SU-DHL-6 (cell line): ENCODE measurements around the gene H2BK1.
A peak's percentile ranks its signal among the peaks of the same experiment; 100 is the strongest.

ENCODE experiments used
- H2AFZ ChIP-seq: fragments of 200-600 bp; sonication (generic); 2 replicates; pipeline ENCODE4 v1.6.1; 2014; ENCODE audit warnings: low read depth, mild to moderate bottlenecking, moderate library complexity, mixed read lengths, antibody characterized with exemption, low read length; ENCODE audit not compliant: severe bottlenecking
- H3F3A ChIP-seq: fragments of 200-600 bp; shearing (Covaris generic); 2 replicates; pipeline ENCODE4 v1.6.0; 2016; ENCODE audit warnings: antibody characterized with exemption, mild to moderate bottlenecking; ENCODE audit not compliant: insufficient read depth
- H3K27ac ChIP-seq: fragments of 200-600 bp; sonication (generic); 2 replicates; pipeline ENCODE4 v1.5.1; 2016; ENCODE audit warnings: low read depth, mild to moderate bottlenecking, low read length, moderate library complexity, mixed read lengths
- H3K27me3 ChIP-seq: fragments of 200-600 bp; sonication (generic), shearing (Covaris generic); 2 replicates; pipeline ENCODE4 v1.6.0; 2014; ENCODE audit warnings: mild to moderate bottlenecking, low read length
- H3K36me3 ChIP-seq: fragments of 200-600 bp; sonication (generic); 2 replicates; pipeline ENCODE4 v1.6.1; 2014; ENCODE audit warnings: mild to moderate bottlenecking, low read length, mixed read lengths
- H3K4me2 ChIP-seq: fragments of 300-600, 200-600 bp; shearing (Covaris generic), sonication (generic); 2 replicates; pipeline ENCODE4 v1.6.0; 2014; ENCODE audit warnings: low read length, low read depth, mild to moderate bottlenecking; ENCODE audit not compliant: poor library complexity, severe bottlenecking
- H3K4me3 ChIP-seq: fragments of 200-600 bp; sonication (generic); 2 replicates; pipeline ENCODE4 v1.5.1; 2014; ENCODE audit warnings: antibody characterized with exemption, low read length, mild to moderate bottlenecking, mixed read lengths; ENCODE audit not compliant: insufficient read depth, poor library complexity, severe bottlenecking
- H3K79me2 ChIP-seq: fragments of 200-600 bp; sonication (generic); 2 replicates; pipeline ENCODE4 v1.6.1; 2014; ENCODE audit warnings: mild to moderate bottlenecking, low read length, moderate library complexity; ENCODE audit not compliant: insufficient read depth
- H3K9ac ChIP-seq: fragments of 200-600 bp; sonication (generic); 2 replicates; pipeline ENCODE4 v1.7.0; 2014; ENCODE audit warnings: mild to moderate bottlenecking, low read length
- H3K9me2 ChIP-seq: fragments of 200-600 bp; sonication (generic); replicated peaks from 2 replicates; pipeline ENCODE4 v1.6.1; 2014; ENCODE audit warnings: low read length; ENCODE audit not compliant: insufficient read depth
- H3K9me3 ChIP-seq: fragments of 200-600 bp; sonication (generic); 2 replicates; pipeline ENCODE4 v1.6.1; 2014; ENCODE audit warnings: low read length, mixed read lengths; ENCODE audit not compliant: insufficient read depth
- H4K20me1 ChIP-seq: fragments of 200-600 bp; sonication (generic); 2 replicates; pipeline ENCODE4 v1.6.1; 2014; ENCODE audit warnings: low read depth, mild to moderate bottlenecking, antibody characterized with exemption, low read length, moderate library complexity, mixed read lengths
- EZH2phosphoT487 ChIP-seq: fragments of 200-600 bp; sonication (generic), shearing (Covaris generic); conservative IDR thresholded peaks from 2 replicates; pipeline ENCODE4 v1.6.1; 2018; ENCODE audit warnings: mild to moderate bottlenecking, antibody characterized with exemption, low read length, moderate library complexity, mixed read lengths
- TF ChIP-seq, protein P1 (sequence below): fragments of 200-600 bp; sonication (generic); IDR thresholded peaks from one replicate; pipeline ENCODE4 v1.5.1; 2017; ENCODE audit warnings: antibody characterized with exemption, mild to moderate bottlenecking, low read length, moderate library complexity; ENCODE audit not compliant: insufficient read depth, poor library complexity, severe bottlenecking

The H2BK1 gene

DNA sequence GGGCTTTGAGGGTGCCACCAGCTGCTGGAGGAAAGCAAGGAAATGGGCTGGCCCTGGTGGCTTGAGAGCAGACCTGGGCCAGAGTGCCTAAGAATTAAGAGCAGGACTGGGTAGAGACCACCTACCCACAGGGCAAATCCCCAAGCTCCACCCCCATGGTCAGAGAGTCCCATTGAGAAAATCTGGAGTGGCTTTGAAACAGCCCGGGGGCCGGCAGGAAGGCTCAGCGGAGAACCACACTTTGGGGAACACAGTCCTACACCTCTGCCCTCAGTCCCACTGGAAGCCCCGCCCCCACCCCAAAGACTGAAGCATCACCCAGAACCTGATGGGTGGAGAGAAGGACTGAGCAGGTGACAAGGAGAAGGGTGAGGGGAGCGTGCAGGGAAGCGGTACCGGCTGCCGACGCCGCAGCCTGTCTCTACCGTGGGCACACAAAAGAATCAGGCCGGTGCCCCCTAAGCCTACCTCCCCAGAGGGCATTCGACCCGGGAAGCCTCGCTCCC is 34.6 kb upstream of the H2BK1 start:
- Histone ChIP-seq H3F3A (no peaks in the 10 kb centered on the region), H4K20me1 (no peaks in the 10 kb centered on the region), H3K9ac (peak overlapping the region; percentile 17; the same call in 1 of the 2 replicates), H3K36me3 (no peaks in the 10 kb centered on the region), H3K79me2 (no peaks in the 10 kb centered on the region), H3K27me3 (no peaks in the 10 kb centered on the region), H3K9me2 (no peaks in the 10 kb centered on the region), H3K9me3 (no peaks in the 10 kb centered on the region), H3K4me3 (peak overlapping the region; percentile 9), H3K4me2 (peak overlapping the region; percentile 58), H3K27ac (no peak overlapping the region), H2AFZ (peak overlapping the region; percentile 9)
- no peak for TF ChIP-seq EZH2phosphoT487
- TF ChIP-seq, protein P1, sequence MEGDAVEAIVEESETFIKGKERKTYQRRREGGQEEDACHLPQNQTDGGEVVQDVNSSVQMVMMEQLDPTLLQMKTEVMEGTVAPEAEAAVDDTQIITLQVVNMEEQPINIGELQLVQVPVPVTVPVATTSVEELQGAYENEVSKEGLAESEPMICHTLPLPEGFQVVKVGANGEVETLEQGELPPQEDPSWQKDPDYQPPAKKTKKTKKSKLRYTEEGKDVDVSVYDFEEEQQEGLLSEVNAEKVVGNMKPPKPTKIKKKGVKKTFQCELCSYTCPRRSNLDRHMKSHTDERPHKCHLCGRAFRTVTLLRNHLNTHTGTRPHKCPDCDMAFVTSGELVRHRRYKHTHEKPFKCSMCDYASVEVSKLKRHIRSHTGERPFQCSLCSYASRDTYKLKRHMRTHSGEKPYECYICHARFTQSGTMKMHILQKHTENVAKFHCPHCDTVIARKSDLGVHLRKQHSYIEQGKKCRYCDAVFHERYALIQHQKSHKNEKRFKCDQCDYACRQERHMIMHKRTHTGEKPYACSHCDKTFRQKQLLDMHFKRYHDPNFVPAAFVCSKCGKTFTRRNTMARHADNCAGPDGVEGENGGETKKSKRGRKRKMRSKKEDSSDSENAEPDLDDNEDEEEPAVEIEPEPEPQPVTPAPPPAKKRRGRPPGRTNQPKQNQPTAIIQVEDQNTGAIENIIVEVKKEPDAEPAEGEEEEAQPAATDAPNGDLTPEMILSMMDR = no peak

- H2AFZ ChIP-seq = no peak overlapping the region
- H3K9me2 ChIP-seq = no peaks in the 10 kb centered on the region
- H3K27me3 ChIP-seq = no peaks in the 10 kb centered on the region
- no peaks in the 10 kb centered on the region for H3F3A ChIP-seq
- H3K9me3 ChIP-seq = no peaks in the 10 kb centered on the region
- H3K4me2 ChIP-seq = peak overlapping the region; percentile 58
- H3K9ac ChIP-seq = no peak overlapping the region
- H4K20me1 ChIP-seq = no peaks in the 10 kb centered on the region
- no peak overlapping the region for H3K27ac ChIP-seq
- TF ChIP-seq EZH2phosphoT487 = no peak
- TF ChIP-seq, protein P1 = peak; percentile 75
- H3K4me3 ChIP-seq = no peak overlapping the region
- no peaks in the 10 kb centered on the region for H3K36me3 ChIP-seq
- no peaks in the 10 kb centered on the region for H3K79me2 ChIP-seq
Observed at GRCh38 chr7:151244196-151244840, 34.0 kb upstream of the H2BK1 start.

DNA sequence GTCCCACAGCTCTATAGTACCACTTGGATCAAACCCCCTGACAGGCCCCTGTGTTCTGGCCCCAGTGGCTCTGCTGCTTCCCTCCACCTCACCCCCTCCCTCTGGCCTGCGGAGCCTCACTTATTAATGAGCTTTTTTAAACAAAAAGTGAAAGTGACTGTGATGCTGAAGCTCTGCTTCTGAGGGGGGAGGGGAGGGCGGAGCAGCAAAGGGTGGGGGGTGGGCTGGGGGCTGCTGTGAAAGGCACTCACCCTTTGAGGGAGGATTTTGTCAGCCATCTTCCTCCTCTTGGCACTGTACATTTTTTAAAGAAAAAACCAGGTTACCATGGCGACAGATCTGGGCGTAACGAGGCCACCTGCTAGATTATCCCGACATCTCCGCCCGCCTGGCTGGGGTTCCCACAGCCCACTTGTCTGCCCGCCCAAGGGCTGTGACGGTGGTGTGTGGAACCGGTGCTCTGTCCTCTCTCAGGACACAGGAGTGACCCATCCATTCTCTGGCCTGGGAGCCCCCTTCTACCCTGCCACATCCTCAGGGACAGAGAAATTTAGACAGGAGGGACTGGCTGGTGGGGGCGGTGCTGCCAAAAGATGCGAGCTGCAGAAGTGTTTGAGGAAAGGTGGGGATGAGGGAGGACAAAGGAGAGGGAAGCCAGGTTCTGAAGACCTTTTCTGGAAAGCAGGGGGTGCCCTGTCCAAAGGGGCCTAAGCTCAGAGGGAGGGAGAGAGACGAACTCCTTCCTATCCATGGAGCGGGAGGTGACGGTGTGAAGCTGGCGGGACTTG is 33.3 kb upstream of the H2BK1 start:
- no peak overlapping the region for H3K9ac ChIP-seq
- H3K27ac ChIP-seq = no peak overlapping the region
- H4K20me1 ChIP-seq = no peaks in the 10 kb centered on the region
- H3K79me2 ChIP-seq = no peaks in the 10 kb centered on the region
- H3K9me3 ChIP-seq = no peaks in the 10 kb centered on the region
- H2AFZ ChIP-seq = no peak overlapping the region
- no peaks in the 10 kb centered on the region for H3K9me2 ChIP-seq
- no peaks in the 10 kb centered on the region for H3F3A ChIP-seq
- H3K36me3 ChIP-seq = no peaks in the 10 kb centered on the region
- H3K4me2 ChIP-seq = peak overlapping the region; percentile 19
- no peak for TF ChIP-seq EZH2phosphoT487
- TF ChIP-seq, protein P1 = no peak
- H3K4me3 ChIP-seq = no peak overlapping the region
- no peaks in the 10 kb centered on the region for H3K27me3 ChIP-seq
